HG03175 (cell line): Measurements from ENCODE around the gene CCDC88B.

ENCODE experiments used
- ATAC-seq: cut with Tn5 transposase; IDR thresholded peaks from one replicate; pipeline ENCODE4 v1.9.1; 2021; ENCODE audit warnings: mild to moderate bottlenecking, moderate library complexity; ENCODE audit not compliant: unreplicated experiment

CCDC88B gene

GRCh38 chr11:64382047-64382446 is 42.0 kb downstream of the CCDC88B start:
- no peak for ATAC-seq

DNA sequence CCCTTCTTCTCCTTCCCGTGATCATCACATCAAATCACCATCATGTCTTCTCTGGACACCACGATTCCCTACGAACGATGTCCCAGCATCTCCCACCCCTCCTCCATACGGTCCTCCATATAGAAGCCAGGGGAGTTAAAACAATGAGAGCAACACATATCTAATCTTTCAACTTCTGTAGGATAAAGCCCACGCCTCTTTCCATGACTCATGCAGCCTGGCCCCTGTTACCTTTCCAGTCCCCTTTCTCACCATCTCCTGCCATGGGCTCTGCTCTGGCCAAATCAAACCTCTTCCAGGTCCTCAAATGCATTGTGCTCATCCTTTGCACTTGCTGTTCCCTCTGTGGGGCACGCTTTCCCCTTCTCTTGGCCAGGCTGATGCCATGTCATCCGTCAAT is 42.6 kb downstream of the CCDC88B start:
- no peak for ATAC-seq

- no peak for ATAC-seq
Measured at GRCh38 chr11:64383580-64383979, 43.6 kb downstream of the CCDC88B start.

DNA sequence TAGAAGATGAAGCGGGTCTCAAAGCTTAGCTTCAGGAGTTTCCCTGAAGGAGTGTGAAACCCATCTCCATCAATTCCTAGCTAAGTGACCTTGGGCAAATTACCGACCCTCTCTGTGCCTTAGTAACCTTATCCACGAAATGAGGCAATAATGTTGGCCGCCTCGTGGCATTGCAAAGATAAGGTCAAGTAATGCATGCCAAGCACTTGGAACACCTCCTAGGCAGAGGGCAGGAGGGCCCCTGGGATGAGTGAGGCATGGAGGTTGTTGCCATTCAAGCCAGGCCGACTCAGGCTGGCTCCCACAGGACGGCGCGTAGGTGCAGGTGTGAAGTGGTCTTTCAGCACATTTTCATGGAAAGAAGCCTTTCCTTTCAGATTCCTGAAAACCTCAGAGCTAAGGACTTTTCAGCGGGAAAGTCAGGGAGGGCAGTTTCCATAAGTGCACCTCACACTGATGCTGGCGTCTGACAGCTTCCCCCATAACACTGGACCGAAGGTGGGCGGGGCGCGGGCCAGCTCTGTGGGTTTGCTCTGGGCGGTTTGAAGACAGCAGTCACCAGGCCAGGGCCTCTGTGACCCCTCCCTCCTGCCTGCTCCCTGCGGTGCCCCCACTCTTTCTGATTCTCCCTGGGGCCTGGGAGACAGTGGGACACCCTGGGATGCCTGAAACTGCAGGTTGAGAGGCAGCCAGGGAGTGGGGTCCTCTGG is 44.2 kb downstream of the CCDC88B start:
- no peak for ATAC-seq

GRCh38 chr11:64384981-64385944 is 45.3 kb downstream of the CCDC88B start:
- no peak for ATAC-seq

DNA sequence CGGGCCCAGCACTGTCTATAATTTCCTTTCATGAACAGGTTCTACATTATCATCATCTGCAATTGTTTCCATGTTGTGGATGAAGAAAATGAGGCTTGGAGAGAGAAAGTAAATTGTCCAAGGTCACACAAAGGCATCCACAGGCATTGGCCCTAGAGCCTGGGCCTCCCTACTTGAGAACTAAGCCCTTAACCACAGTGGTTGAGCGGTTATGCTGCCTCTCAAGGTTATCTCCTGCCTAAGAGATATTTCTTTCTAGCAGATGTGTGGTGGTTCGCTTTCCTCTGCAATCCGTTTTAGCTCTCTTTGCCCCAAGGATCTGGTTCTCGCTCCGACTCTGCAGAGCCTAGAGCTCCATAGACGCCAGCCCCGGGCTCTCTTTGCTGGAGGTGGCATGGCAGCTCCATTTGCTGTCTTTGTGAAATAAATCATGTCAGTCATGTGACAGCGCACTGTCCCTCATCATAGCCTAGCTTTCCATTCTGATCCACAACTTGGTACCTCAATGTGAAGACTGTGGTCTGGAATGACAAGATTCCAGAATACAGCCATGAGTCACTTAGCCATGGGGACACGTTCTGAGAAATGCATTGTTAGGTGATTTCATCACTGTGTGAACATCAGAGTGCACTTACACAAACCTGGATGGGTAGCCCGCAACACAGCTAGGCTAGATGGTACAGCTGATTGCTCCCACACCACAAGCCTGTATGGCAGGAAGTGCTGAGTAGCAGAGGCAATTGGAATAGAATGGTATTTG is 46.1 kb downstream of the CCDC88B start:
- ATAC-seq, result no peak

DNA sequence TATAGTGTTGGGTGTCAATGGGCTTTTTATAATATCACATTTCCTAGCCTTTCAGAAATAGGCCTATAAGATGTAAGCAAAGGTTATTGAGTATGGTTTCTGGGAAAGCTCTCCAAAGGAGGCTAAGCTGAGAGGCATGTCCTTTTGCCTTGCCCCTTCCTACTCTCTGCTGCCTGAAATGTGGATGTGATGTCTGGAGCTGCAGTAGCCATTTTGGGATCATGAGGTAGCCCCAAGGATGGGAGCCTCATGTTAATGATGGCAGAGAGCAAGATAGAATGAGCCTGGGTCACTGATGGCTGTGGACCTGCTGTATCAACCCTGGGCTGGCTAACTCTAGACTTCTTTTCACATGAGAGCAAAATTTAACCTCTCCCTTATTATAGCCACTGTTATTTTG is 47.9 kb downstream of the CCDC88B start:
- no peak for ATAC-seq

DNA sequence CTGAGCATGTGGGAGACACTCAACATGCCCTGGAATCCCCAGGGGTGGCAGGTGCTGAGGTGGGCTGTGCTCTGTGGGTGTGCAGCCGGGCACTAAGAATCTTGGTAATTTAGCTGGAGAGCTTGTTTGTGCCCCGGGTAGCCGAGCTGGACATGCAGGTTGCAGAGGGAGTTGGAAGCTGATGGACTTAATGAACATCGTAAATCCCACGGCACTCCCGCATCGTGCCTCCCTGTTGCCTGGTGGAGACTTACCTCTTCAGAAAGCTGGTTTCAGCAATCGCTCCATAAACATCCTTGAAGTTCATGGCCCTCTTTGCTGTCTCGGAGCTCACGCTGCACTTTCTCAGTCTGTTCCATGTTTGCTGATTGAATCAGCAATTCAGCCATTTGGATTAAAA is 48.9 kb downstream of the CCDC88B start:
- ATAC-seq, result no peak

DNA sequence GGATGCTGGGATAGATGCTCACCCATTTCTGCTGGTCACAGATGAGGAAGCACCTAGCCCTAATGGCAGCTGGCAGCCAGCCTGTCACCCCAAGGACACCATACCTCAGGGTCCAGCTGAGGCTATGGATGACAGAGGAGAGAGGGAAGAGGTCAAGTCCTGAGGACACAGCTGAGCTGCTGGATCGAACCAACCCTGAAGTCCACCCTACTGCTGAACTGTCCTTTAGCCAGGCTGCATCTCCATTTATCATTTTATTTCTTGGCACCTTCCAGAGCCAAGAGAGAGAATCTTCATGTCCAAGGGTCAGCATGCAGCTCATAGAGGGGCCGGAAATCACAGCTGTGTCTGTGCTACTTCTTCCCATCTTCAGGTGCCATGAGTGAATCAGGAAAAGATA is 49.8 kb downstream of the CCDC88B start:
- ATAC-seq, result no peak

DNA sequence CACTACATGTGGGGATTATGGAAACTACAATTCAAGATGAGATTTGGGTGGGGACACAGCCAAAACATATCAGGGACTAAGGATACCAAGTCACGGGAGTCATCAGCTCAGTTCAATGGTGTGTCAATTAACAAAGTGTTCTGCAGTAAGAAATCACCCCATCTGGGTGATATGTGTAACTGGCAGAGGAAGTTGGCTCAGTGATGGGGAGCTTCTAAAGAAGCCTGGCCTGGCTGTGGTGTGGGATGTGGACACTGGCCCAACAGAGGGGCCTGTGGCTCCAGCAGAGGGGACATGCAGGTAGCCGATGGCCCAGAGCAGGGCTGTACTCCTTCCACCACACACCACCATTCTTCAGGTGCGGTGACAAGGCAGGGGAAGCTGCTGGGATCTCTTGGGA is 50.6 kb downstream of the CCDC88B start:
- ATAC-seq, result no peak

DNA sequence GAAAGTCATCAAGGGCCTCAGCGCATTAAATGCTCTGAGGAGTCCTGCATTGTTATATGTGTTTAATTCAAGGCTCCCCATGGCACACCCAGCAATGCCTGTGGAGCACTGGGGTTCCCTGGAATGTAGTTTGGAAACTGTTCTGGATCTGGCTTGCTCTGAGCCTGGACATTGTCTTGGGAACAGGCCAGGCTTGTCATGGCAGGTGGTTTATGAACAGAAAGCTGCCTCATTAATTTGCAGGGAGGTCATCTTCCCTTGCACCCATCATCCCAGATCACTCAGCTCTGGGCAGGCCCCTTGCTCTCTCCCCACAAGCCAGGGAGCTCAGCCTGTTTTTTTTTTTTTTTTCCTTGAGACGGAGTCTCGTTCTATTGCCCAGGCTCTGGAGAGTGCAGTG is 51.8 kb downstream of the CCDC88B start:
- ATAC-seq, result no peak

DNA sequence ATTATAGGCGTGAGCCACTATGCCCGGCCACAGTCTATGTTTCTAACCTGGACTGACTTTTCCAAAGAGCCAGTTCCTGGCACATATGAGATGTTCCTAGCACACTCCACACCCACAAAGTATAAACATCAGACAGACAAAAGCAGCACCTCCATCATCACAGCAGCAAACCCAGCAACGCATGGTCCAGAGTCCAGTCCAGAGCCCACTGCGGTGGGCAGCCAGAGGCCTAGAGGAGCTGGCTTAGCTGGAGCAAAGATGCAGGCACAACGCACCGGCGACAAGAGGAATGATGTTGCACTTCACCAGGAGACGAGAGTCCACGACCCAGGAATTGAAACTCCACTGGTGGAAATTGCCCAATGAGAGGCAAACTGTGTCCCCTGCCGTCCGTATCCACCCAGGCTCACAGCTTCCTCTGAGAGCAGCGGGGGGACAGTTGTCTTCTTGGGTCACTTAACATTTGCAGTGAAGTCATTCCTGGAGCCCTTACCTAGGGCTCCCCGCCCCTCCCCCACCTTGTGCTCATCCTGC is 55.6 kb downstream of the CCDC88B start:
- ATAC-seq, result no peak

DNA sequence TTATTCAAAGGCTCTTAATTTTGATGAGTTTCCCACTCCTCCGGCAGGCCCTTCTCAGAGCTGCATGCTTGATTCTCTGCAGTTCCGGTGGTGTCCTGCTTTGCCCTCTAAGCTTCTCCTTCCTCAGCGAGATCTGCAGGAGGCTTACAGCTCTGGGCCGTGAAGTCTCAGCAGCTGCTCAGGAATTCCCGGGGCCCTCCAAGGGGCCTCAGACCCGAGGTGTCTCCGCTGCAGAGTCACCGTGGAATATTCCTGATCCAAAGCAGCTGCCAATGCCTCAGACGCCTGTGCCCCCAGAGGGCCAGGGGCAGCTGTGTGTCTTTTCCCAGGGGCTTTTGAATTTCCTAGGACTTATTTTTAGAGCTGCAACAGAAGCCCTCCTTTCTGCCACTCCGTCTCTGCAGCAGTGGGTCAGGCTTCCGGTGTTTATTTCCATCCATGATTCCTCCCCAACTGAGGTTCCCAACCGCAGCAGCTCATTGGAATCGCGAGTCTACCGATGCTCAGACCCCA is 56.1 kb downstream of the CCDC88B start:
- no peak for ATAC-seq

DNA sequence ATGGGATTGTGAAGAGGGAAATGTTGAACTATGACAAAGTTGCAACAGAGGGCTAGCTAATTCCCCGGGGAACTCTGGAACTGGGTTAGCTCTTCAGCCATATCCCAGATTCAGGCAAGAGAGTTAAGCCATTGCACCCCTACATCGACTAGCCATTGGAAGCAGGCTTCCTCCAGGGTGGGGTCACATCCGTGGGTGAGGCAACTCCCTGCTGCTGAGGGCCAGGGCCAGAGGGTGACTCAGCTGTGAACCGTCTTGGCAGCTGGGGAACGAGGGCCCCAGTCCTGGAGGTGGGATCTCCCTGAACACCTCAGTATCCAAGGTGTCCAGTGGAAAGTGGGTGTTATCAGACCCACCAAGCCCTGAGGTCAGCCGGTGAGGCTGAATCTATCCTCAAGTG is 60.1 kb downstream of the CCDC88B start:
- ATAC-seq, result no peak

DNA sequence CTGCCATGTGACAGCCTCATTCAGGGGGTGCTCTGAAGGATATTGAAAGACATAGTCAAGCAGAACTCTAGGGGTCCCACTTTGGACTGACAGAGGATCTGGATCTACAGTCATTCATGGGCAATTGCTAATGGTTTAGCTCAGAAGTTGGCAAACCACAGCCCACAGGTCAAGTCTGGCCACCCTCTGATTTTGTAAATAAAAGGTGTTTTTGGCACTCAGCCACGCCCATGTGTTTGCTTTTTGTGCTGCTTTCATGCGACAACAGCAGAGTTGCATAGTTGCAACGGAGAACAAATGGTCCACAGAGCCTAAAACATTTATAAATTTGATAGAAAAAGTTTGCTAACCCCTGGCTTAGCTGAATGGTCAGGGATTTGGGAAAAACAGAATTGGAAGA is 60.7 kb downstream of the CCDC88B start:
- ATAC-seq, result no peak

DNA sequence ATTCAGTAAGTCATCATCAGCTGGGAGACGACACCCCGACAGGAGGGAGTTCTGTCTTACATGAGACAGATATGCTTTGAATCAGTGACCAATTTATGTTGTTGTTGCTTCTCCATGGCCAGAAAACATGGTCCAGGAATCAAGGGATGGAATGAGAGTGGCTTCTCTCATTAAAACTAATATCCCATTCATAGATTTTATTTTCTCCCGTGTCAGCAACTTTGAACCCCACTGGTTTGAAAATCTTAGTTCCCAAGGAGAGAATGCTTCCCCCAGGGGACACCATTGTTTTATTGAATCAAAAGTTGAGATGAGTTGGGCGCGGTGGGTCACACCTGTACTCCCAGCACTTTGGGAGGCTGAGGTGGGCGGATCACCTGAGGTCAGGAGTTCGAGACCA is 61.8 kb downstream of the CCDC88B start:
- ATAC-seq, result no peak

DNA sequence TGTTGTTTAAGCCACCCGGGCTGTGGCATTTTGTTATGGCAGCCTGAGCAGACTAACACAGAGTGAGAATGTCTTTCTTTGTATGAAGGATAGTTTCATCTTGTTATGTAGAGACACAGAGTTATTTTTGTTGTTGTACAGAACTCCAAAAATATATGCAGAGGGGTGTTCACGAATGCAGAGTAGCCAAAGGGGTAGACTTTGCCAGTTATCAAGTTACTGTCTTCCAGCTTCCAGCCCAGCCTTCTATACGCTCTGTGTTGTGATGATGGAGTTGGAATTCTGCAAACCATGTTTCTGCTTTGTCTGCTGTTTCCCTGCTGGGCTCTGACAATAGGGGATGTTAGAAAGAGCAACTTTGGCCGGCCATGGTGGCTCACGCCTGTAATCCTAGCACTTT is 63.1 kb downstream of the CCDC88B start:
- ATAC-seq, result no peak

GRCh38 chr11:64406221-64406946 is 66.4 kb downstream of the CCDC88B start:
- ATAC-seq, result no peak
